ENCODE measurements around the gene AP3B1. TPM values are rescaled to one million over a fixed set of nuclear protein-coding genes. Genes with fewer than 3 reads are reported as not detected.
A peak's percentile ranks its signal among the peaks of the same experiment; 100 is the strongest.

Gene AP3B1
- polyA plus RNA-seq, 3 donors, result 20.3 to 39.8 (median 24.9) TPM

DNA sequence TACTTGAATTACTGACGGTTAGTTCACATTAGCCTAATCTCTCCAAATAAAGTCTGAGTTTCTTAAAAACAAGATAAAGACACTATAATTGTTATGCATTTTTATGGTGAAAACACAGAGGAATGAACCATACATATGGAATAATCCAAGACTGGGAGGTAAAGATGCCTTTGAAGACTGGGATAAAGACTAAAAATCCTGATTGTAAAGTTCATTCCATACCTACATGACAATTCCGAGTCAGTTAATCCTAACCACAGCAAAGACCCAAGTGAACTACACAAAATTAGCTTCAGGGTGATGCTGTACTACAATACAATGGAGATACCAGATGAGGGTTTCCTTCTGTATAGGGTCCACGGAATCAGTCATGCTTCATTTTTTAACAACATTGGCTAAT is 6.3 kb downstream of the AP3B1 start:
- Histone ChIP-seq H3K4me2 (replicated peaks; ENCODE audit: extremely low read depth, low read length, poor library complexity, severe bottlenecking) (no peak overlapping the region), H3K4me1 (ENCODE audit: control insufficient read depth in 1 of 2, insufficient read depth in 2 of 2, low read length in 2 of 2) (peaks cover 28 to 61% of the 10 kb centered on the region in 2 donors), H3K9ac (ENCODE audit: insufficient read depth, low read length, poor library complexity, severe bottlenecking) (no peak overlapping the region), H3K27me3 (ENCODE audit: control insufficient read depth in 2 of 2, insufficient read depth in 2 of 2, low read length in 2 of 2) (no peaks in the 10 kb centered on the region), H3K27ac (ENCODE audit: low read depth in 1 of 2, low read length in 2 of 2) (peak overlapping the region in 1 of 2 donors; percentile 23), H4K20me1 (ENCODE audit: insufficient read depth, low read length) (peaks cover 65% of the 10 kb centered on the region), H3K9me3 (replicated peaks in 1 of 2; ENCODE audit: control insufficient read depth in 1 of 2, insufficient read depth in 1 of 2, low read length in 2 of 2) (no peaks in the 10 kb centered on the region), H3K36me3 (replicated peaks in 1 of 2; ENCODE audit: control insufficient read depth in 1 of 2, insufficient read depth in 2 of 2, low read length in 2 of 2) (peaks cover 0 to 2% of the 10 kb centered on the region in 2 donors), H3K4me3 (replicated peaks in 1 of 3; ENCODE audit: low read depth in 2 of 3, low read length in 3 of 3) (no peak overlapping the region), H2AFZ (ENCODE audit: insufficient read depth, low read depth, low read length, poor library complexity, severe bottlenecking) (no peak overlapping the region), H3K79me2 (ENCODE audit: insufficient read depth, low read length) (peaks cover 100% of the 10 kb centered on the region)
- no peak for DNase-seq
- Mint-ChIP-seq H3K9me3 (peaks cover 0 to 8% (median 2%) of the 10 kb centered on the region in 7 donors), H3K27ac (peak overlapping the region in 1 of 7 donors; percentile 21), H3K4me3 (no peak overlapping the region), H3K27me3 (ENCODE audit: low read depth in 3 of 3) (peaks cover 0 to 3% (median 0%) of the 10 kb centered on the region in 3 donors), H3K36me3 (peaks cover 12 to 16% of the 10 kb centered on the region in 2 donors), H3K4me1 (peaks cover 57% of the 10 kb centered on the region)
- TF ChIP-seq, protein P1, sequence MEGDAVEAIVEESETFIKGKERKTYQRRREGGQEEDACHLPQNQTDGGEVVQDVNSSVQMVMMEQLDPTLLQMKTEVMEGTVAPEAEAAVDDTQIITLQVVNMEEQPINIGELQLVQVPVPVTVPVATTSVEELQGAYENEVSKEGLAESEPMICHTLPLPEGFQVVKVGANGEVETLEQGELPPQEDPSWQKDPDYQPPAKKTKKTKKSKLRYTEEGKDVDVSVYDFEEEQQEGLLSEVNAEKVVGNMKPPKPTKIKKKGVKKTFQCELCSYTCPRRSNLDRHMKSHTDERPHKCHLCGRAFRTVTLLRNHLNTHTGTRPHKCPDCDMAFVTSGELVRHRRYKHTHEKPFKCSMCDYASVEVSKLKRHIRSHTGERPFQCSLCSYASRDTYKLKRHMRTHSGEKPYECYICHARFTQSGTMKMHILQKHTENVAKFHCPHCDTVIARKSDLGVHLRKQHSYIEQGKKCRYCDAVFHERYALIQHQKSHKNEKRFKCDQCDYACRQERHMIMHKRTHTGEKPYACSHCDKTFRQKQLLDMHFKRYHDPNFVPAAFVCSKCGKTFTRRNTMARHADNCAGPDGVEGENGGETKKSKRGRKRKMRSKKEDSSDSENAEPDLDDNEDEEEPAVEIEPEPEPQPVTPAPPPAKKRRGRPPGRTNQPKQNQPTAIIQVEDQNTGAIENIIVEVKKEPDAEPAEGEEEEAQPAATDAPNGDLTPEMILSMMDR (IDR thresholded peaks at IDR 0.05), result no peak
- intact Hi-C loops (cut with micrococcal nuclease), result no loop called here
- no CpG with 5 or more reads among the region's 3 CpGs for WGBS (ENCODE audit: insufficient coverage)

DNA sequence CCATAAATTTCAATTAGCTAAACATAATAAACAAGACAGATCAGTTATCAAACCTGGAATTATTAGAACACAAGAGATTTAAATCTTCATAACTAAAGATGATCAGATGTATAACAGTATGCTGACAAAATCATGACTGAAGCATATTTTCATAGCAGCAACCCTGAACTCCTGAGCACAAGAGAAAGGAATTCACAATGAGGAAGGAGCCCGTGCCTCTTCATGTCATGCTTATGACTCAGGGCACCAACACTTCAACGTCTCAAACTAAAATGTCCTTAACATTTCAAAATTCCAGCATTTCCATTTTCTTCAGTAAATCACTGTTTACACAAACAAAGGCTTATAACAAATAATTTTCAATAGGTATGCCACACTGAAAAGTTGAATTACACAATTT is 6.7 kb downstream of the AP3B1 start:
- Histone ChIP-seq H3K79me2 (ENCODE audit: insufficient read depth, low read length) (peaks cover 100% of the 10 kb centered on the region), H3K36me3 (replicated peaks in 1 of 2; ENCODE audit: control insufficient read depth in 1 of 2, insufficient read depth in 2 of 2, low read length in 2 of 2) (peaks cover 0 to 2% of the 10 kb centered on the region in 2 donors), H3K27ac (ENCODE audit: low read depth in 1 of 2, low read length in 2 of 2) (peak overlapping the region in 1 of 2 donors; percentile 23), H3K27me3 (ENCODE audit: control insufficient read depth in 2 of 2, insufficient read depth in 2 of 2, low read length in 2 of 2) (no peaks in the 10 kb centered on the region), H4K20me1 (ENCODE audit: insufficient read depth, low read length) (peaks cover 69% of the 10 kb centered on the region), H3K9me3 (replicated peaks in 1 of 2; ENCODE audit: control insufficient read depth in 1 of 2, insufficient read depth in 1 of 2, low read length in 2 of 2) (no peaks in the 10 kb centered on the region), H3K9ac (ENCODE audit: insufficient read depth, low read length, poor library complexity, severe bottlenecking) (no peak overlapping the region), H3K4me1 (ENCODE audit: control insufficient read depth in 1 of 2, insufficient read depth in 2 of 2, low read length in 2 of 2) (peaks cover 26 to 57% of the 10 kb centered on the region in 2 donors), H2AFZ (ENCODE audit: insufficient read depth, low read depth, low read length, poor library complexity, severe bottlenecking) (no peak overlapping the region), H3K4me3 (replicated peaks in 1 of 3; ENCODE audit: low read depth in 2 of 3, low read length in 3 of 3) (no peak overlapping the region), H3K4me2 (replicated peaks; ENCODE audit: extremely low read depth, low read length, poor library complexity, severe bottlenecking) (no peak overlapping the region)
- intact Hi-C loops (cut with micrococcal nuclease), result no loop called here
- 0% methylated on average over 2 of the region's 2 CpGs for WGBS (ENCODE audit: insufficient coverage)
- peaks cover 56% of the 10 kb centered on the region for H3K4me1 Mint-ChIP-seq
- peaks cover 0 to 3% (median 0%) of the 10 kb centered on the region in 3 donors for H3K27me3 Mint-ChIP-seq (ENCODE audit: low read depth in 3 of 3)
- H3K4me3 Mint-ChIP-seq, result no peak overlapping the region
- peak overlapping the region in 1 of 7 donors; percentile 21 for H3K27ac Mint-ChIP-seq
- TF ChIP-seq, protein P1 (IDR thresholded peaks at IDR 0.05), result no peak
- DNase-seq, result peak; percentile 48 to 82 (median 72)
- H3K36me3 Mint-ChIP-seq, result peaks cover 12 to 17% of the 10 kb centered on the region in 2 donors
- H3K9me3 Mint-ChIP-seq, result peaks cover 0 to 9% (median 2%) of the 10 kb centered on the region in 7 donors
